Uterus (tissue), 4 donors: ENCODE results near the gene PPP3R1. TPM values are rescaled to one million over a fixed set of nuclear protein-coding genes. Genes with fewer than 3 reads are reported as not detected.

Experiments
- DNase-seq, 2 donors: peaks; one replicate each; pipeline ENCODE4 v3.0.0-alpha.2; 2019 to 2020
- H3K27ac ChIP-seq, 2 donors: fragments of 200-600 bp; sonication (generic); 1 replicate in 1 of 2; 2 replicates in 1 of 2; pipeline ENCODE4 v1.5.1; 2016 to 2018
- H3K27me3 ChIP-seq, 2 donors: fragments of 200-600 bp; sonication (generic); one replicate each; pipeline ENCODE4 v1.5.1; 2018 to 2019; ENCODE audit warnings: control low read depth in 1 of 2
- H3K36me3 ChIP-seq, 2 donors: fragments of 200-600 bp; sonication (generic); one replicate each; pipeline ENCODE4 v1.5.1; 2019; ENCODE audit warnings: control low read depth in 1 of 2
- H3K4me1 ChIP-seq, 2 donors: fragments of 200-600 bp; sonication (generic); one replicate each; pipeline ENCODE4 v1.5.1; 2018 to 2019; ENCODE audit warnings: control low read depth in 1 of 2
- H3K4me3 ChIP-seq, 2 donors: fragments of 200-600 bp; sonication (generic); 1 replicate in 1 of 2; 2 replicates in 1 of 2; pipeline ENCODE4 v1.5.1; 2018 to 2019; ENCODE audit warnings: mild to moderate bottlenecking in 1 of 2
- H3K9me3 ChIP-seq, 2 donors: fragments of 200-600 bp; sonication (generic); one replicate each; pipeline ENCODE4 v1.5.1; 2019; ENCODE audit warnings: control low read depth in 1 of 2
- POLR2A ChIP-seq, 2 donors: fragments of 450-650 bp; IDR thresholded peaks; one replicate each; pipeline ENCODE4 v1.6.1; 2016; ENCODE audit warnings: antibody characterized with exemption in 2 of 2, mild to moderate bottlenecking in 1 of 2, moderate library complexity in 1 of 2
- intact Hi-C: fragments of 100-400 bp; cut with DNase I; formaldehyde crosslinking; loops from one replicate; pipeline ENCODE4 v1.15.1; 2023; ENCODE audit warnings: low total_unique reads
- total RNA-seq, 4 donors: library from RNA; depleted of rRNA in 3 of 4; stranded (reverse); fragments of >200 nt in 3 of 4; gene quantifications; one replicate each; pipeline versions ENCODE4 v1.1.0 to v1.2.4, GENCODE V29; 2014 to 2023
- TF ChIP-seq, protein P1 (sequence below), 4 experiments: fragments of 200-600 bp in 2 of 4; fragments of 450-650 bp in 2 of 4; sonication (generic) in 2 of 4; IDR thresholded peaks; one replicate each; pipeline ENCODE4 v1.5.1; 2016 to 2019; ENCODE audit warnings: antibody characterized with exemption in 4 of 4, mild to moderate bottlenecking in 2 of 4, moderate library complexity in 1 of 4
- donor health status: DM: yes; HTN: yes; CAD: no.

PPP3R1 gene
- total RNA-seq, 4 donors from 2014 or later = 9.7 to 67.9 (median 56.0) TPM

DNA sequence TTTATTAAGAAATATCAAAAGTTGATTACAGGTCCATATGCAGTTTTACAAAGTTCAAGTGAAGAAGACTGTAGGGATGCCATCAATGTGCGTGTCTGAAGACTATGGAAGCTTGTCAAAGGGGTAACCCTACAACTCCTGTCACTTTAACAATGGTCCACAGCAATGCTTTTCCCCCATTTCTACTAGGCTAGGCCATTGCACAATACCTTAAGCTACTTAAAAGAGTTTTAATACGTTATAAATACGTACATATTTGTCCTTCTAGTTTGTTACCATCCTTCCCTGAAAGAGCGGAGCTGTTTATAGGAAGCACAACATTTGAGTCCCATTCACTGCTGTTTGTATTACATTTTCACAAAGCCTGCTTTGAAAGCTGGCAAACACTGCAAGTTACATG lies 40.7 kb upstream of the PPP3R1 start:
- Histone ChIP-seq H3K4me3 (no peak overlapping the region), H3K4me1 (peaks cover 0 to 8% of the 10 kb centered on the region in 2 donors), H3K9me3 (no peaks in the 10 kb centered on the region), H3K27ac (no peak overlapping the region), H3K27me3 (no peaks in the 10 kb centered on the region), H3K36me3 (no peaks in the 10 kb centered on the region)
- intact Hi-C loops = no loop called here
- DNase-seq = no peak
- TF ChIP-seq, protein P1, sequence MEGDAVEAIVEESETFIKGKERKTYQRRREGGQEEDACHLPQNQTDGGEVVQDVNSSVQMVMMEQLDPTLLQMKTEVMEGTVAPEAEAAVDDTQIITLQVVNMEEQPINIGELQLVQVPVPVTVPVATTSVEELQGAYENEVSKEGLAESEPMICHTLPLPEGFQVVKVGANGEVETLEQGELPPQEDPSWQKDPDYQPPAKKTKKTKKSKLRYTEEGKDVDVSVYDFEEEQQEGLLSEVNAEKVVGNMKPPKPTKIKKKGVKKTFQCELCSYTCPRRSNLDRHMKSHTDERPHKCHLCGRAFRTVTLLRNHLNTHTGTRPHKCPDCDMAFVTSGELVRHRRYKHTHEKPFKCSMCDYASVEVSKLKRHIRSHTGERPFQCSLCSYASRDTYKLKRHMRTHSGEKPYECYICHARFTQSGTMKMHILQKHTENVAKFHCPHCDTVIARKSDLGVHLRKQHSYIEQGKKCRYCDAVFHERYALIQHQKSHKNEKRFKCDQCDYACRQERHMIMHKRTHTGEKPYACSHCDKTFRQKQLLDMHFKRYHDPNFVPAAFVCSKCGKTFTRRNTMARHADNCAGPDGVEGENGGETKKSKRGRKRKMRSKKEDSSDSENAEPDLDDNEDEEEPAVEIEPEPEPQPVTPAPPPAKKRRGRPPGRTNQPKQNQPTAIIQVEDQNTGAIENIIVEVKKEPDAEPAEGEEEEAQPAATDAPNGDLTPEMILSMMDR (IDR thresholded peaks at IDR 0.05) = no peak
- TF ChIP-seq POLR2A (IDR thresholded peaks at IDR 0.05) = no peak

DNA sequence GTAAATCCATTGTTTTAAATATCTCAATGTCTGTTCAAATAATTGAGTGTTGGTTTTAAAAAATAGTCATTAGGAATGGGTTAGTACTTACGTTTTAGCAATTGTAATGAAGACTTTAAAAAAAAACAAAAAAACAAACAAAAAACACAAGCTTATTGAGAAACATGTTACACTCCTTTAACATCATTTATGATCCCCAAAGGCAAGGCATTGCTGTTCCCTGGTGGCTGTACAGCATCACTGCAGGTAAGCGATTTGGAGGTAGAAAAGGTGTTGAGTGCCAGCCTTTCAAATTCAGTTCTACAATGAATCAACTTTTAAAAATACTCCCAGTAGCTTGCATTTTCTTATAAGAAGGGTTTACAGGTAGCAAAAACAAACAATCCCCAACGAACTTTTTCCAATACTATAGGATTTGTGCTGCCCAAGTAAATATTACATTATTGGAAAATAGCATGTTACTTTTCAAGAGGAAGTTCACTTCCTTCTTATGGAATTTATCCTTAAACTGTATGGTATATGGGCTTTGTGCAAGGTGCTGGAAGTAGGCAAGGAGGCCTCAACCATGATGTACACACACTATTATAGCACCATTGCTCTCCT lies 39.9 kb upstream of the PPP3R1 start:
- intact Hi-C loops = no loop called here
- H3K4me1 ChIP-seq = peaks cover 0 to 8% of the 10 kb centered on the region in 2 donors
- H3K4me3 ChIP-seq = no peak overlapping the region
- no peaks in the 10 kb centered on the region for H3K36me3 ChIP-seq
- no peak overlapping the region for H3K27ac ChIP-seq
- DNase-seq = no peak
- no peak for TF ChIP-seq POLR2A (IDR thresholded peaks at IDR 0.05)
- TF ChIP-seq, protein P1 (IDR thresholded peaks at IDR 0.05) = peak; percentile 38 to 68 (median 57)
- no peaks in the 10 kb centered on the region for H3K27me3 ChIP-seq
- no peaks in the 10 kb centered on the region for H3K9me3 ChIP-seq

DNA sequence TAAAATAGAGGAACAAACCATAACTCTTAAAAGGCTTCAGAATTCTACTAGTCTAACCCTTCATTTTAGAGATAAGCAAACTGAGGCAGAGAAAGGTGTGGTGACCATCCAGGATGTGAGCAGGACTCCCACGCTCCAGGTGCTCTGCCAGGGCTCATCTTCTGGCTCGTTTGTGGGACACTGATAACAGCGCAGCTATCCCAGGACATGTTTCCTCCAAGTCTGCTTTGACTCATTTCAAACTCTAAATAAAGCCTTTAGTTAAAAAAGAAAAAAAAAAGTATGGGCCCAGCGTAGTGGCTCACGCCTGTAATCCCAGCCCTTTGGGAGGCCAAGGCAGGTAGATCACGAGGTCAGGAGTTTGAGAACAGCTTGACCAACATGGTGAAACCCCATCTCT lies 39.0 kb upstream of the PPP3R1 start:
- Histone ChIP-seq H3K27ac (peak overlapping the region in 1 of 2 donors; percentile 2), H3K4me1 (peaks cover 0 to 8% of the 10 kb centered on the region in 2 donors), H3K9me3 (no peaks in the 10 kb centered on the region), H3K36me3 (no peaks in the 10 kb centered on the region), H3K27me3 (no peaks in the 10 kb centered on the region), H3K4me3 (no peak overlapping the region)
- DNase-seq = no peak
- TF ChIP-seq, protein P1 (IDR thresholded peaks at IDR 0.05) = no peak
- no peak for TF ChIP-seq POLR2A (IDR thresholded peaks at IDR 0.05)
- intact Hi-C loops = no loop called here

DNA sequence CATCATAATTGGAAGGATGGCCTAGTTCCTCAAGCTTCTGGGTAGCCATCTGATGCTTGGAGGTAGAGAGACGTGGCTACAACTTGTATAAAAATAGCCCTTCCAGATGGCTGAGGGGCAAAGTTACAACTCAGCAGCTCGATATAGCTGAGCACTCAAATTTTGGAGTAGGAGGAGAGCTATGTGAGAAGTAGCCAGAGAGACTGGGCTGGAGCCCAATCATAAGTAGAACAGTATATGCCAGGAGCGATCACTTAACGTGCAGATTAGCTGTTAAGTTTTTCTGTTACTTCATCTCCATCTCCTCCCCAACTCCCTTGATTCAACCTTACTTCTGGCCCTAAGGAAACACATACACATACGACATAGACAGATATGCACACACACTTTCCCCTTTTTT lies 38.6 kb upstream of the PPP3R1 start:
- no peaks in the 10 kb centered on the region for H3K36me3 ChIP-seq
- peaks cover 0 to 8% of the 10 kb centered on the region in 2 donors for H3K4me1 ChIP-seq
- no peaks in the 10 kb centered on the region for H3K9me3 ChIP-seq
- DNase-seq = no peak
- no peaks in the 10 kb centered on the region for H3K27me3 ChIP-seq
- no peak overlapping the region for H3K27ac ChIP-seq
- intact Hi-C loops = no loop called here
- no peak for TF ChIP-seq POLR2A (IDR thresholded peaks at IDR 0.05)
- TF ChIP-seq, protein P1 (IDR thresholded peaks at IDR 0.05) = no peak
- no peak overlapping the region for H3K4me3 ChIP-seq

DNA sequence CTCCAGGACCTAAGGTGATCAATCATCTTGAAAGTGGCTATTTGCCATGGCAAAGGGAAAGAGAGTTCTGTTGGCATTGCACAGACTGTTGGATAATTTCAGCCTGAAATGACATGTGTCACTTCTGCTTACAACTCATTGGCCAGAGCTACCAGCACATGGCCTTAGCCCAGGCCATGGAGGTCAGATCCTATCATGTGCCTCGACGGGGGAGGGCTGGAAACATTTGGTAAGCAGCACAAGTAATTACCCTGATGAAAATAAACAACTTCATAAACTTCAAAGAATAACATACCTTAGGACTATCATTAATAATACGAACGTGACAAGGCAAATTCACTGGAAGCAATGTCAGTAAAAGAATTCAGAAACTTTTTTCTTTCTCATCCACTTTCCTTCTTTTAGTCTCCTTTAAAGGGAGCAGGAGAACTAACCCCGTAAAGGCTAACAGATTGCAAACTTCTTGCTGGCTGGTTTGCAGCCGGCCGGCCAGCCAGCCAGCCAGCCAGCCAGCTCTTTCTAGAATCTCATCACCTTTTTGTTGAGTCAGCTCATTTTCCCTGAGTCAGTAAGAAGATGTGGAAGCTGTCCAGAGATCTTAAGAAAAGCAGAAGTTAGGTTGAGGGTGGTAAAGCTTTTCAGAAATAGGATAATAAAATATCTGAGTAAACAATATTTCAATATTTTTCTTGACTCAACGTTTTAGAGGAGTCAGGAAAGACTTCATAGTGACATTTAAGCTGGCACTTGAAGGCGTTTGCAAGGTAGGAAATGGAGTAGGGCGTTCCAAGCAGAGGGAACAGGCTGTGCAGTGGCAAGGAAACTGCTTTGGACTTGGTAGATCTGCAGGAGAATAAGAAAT lies 35.5 kb upstream of the PPP3R1 start:
- Histone ChIP-seq H3K36me3 (no peaks in the 10 kb centered on the region), H3K4me1 (peaks cover 0 to 13% of the 10 kb centered on the region in 2 donors), H3K27ac (peak overlapping the region; percentile 12 to 64), H3K27me3 (no peaks in the 10 kb centered on the region), H3K9me3 (no peaks in the 10 kb centered on the region), H3K4me3 (no peak overlapping the region)
- TF ChIP-seq, protein P1 (IDR thresholded peaks at IDR 0.05) = no peak
- no peak for TF ChIP-seq POLR2A (IDR thresholded peaks at IDR 0.05)
- intact Hi-C loops = no loop called here
- peak; percentile 26 to 40 for DNase-seq
